HG02623 (cell line): Measurements from ENCODE around the gene MLST8.
"Not testable (repeated sequence)": the region's sequence is repeated elsewhere in the genome, so short reads cannot be mapped to it uniquely, and the experiment has no call there.

Source experiments
- ATAC-seq: cut with Tn5 transposase; IDR thresholded peaks from one replicate; pipeline ENCODE4 v1.9.1; 2021; ENCODE audit warnings: moderate library complexity; ENCODE audit not compliant: unreplicated experiment

Gene MLST8

DNA sequence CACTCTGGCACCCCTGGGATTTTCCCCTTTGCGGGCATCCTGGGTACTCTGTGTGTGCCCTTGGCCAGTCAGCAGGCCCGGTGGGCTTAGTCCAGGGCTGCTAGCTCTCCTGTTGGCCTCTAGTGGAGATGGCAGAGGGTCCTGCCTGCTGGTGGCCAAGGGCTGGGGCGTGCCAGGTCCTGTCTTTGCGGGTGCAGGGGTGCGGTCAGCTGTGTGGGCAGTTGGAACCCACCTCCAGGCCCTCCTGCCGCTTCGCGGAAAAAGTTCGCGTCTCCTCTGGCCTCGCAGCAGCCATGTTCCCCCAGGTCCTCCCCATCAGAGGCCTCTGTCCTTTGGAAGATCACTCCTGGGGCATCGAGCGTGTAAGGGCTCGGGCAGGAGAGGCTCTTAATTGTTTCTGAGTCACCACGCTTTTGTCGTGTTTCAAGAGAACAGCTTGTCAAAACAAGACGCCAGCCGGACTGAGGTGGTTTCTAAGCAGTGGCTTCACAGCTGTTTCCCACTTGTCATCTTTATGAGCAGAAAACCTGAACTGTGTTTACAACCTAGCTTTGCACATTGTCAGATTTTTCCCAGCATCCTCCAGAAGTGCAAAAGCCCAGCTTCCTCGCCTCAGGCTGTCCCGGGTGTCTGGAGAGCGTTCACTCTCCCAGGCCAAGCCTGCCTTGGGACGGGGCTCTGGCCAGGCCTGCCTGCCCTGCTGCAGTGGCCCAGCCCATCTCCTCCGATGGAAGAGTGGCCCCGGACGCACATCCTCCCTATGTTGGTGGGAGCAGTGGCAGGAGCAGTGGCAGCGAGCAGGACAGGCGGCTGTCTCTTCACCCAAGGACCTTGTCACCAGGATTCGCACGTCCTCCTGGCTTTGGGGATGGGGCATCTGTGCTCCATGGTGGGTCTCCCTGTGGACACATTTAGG lies 26.0 kb downstream of the MLST8 start:
- no peak for ATAC-seq

- no peak for ATAC-seq
Observed at GRCh38 chr16:2232094-2232990, 27.1 kb downstream of the MLST8 start.

DNA sequence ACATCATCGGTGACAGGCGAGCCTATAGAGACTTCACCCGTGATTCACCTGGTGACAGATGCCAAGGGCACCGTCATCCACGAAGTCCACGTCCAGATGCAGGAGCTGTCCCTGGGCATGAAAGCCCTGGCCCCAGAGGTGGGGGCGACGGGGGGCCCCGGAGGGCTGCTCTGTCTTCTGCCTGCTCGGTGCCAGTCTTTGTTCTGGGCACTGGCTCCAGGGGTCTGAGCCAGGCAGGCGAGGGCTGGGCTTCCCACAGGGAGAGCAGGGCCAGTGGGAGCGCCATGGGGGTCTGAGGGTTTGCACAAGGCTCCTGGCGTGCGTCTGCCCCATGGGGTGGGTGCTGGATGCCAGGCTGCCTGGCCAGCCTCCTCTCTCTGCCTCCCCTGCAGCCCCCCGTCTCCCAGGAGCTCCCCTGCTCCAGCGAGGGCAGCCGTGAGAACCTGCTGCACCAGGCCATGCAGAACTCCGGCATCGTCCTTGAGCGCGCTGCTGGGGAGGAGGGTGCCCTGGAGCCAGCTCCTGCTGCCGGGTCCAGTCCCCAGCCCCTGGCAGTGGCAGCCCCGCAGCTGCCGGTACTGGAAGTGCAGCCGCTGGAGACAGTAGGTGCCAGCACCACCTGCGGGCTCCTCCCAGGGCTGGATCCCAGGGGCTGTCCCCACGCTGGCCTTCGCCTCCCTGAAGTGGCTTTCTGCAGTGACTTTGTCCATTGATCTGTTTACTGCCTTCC lies 28.0 kb downstream of the MLST8 start:
- no peak for ATAC-seq

- ATAC-seq = no peak
Observed at GRCh38 chr16:2233872-2234812, 28.9 kb downstream of the MLST8 start.

DNA sequence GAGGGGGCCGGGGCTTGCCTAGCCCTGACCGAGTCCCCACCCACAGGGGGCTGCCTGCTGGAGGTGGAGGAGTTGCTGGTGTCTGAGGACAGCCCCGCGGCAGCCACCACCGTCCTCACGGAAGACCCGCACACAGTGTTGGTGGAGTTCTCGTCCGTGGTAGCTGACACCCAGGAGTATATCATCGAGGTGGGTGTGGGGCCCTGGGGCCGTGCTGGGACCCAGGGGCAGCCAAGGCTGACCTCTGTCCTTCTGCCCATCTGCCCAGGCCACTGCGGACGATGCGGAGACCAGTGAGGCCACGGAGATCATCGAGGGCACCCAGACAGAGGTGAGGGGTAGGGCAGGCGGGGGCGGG lies 29.5 kb downstream of the MLST8 start:
- ATAC-seq = no peak

DNA sequence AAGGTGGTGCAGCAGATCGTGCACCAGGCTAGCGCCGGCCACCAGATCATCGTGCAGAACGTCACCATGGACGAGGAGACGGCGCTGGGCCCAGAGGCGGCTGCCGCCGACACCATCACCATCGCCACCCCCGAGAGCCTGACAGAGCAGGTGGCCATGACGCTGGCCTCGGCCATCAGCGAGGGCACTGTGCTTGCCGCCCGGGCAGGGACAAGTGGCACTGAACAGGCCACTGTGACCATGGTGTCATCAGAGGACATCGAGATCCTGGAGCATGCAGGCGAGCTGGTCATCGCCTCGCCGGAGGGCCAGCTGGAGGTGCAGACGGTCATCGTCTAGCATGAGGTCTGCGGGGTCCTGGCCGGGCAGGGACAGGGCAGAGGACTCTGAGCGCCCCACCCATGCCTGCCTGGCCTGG lies 30.0 kb downstream of the MLST8 start:
- ATAC-seq = no peak

DNA sequence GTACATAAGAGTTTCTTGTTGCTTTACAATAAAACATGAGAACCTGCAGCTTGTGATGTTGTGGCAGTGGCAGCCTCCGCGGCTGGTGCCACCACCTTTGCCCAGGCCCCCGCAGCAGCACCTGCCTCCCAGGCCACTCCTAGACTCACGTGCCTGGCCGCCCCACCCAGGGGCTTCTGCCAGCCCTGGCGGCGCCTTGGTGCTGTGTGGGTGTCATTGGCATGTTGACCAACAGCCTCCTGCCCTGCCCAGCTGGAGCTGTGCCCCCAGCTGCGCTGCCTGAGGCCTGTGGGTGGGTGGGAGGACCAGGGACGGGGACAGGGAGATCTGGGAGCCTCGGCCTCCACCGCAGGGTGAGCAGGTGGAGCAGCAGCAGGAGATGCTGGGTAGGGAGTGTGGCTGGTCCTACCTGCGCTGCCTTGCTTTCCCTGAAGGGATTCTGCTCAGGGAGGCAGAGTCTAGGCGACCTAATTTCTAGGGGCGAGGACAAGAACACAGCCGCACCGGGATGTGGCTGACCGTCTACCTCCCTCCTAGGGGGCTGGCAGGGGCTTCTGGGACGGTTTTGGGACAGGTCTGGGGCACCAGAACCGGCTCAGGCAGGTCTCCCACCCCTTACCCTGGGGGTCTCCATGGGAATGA lies 30.6 kb downstream of the MLST8 start:
- ATAC-seq = no peak

DNA sequence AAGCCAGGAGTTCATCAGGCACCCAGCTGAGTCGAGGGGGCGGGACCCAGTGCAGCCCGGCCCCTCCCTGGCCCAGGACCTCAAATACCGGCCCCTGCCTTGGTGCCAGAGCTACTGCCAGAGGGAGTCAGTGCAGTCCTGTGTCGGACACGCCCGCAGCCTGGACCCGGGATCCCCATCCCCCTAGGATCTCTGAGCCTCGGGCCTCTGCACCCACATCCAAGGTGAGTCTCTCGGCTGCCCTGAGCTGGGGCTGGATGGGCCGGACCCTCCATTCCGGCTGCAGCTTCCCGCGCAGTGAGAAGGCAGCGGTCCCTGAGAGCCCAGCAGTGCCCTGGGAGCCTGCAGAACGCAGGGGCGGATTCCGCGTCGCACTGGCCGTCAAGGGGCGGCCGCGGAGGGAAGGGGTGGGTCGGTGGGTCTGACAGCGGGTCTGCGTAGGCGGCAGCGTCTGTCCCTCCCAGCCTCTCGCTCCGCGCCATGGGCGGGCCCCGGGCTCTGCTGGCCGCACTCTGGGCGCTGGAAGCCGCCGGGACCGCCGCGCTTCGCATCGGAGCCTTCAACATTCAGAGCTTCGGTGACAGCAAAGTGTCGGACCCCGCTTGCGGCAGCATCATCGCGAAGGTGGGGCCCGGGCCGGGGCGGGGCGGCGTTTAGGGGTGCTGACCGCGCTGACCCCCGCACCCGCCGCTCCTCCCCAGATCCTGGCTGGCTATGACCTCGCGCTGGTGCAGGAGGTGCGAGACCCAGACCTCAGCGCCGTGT lies 31.3 kb downstream of the MLST8 start, which contains the start of gene DNASE1L2:
Gene DNASE1L2, plus strand, starts transcription at position 108 of the 765 bp plus-strand sequence. Its CDS starts 373 bp downstream, at position 481.
- ATAC-seq = no peak

DNA sequence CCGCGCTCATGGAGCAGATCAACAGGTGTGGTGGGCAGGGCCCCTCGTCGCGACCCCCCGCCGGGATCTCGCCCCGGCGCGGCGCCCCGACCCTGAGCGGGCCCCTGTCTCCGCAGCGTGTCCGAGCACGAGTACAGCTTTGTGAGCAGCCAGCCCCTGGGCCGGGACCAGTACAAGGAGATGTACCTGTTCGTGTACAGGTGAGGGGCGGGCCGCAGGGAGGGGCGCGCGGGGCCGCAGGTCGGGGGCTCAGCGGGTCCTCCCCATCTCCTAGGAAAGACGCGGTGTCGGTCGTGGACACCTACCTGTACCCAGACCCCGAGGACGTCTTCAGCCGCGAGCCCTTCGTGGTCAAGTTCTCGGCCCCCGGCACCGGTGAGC lies 31.8 kb downstream of the MLST8 start:
- ATAC-seq = no peak

DNA sequence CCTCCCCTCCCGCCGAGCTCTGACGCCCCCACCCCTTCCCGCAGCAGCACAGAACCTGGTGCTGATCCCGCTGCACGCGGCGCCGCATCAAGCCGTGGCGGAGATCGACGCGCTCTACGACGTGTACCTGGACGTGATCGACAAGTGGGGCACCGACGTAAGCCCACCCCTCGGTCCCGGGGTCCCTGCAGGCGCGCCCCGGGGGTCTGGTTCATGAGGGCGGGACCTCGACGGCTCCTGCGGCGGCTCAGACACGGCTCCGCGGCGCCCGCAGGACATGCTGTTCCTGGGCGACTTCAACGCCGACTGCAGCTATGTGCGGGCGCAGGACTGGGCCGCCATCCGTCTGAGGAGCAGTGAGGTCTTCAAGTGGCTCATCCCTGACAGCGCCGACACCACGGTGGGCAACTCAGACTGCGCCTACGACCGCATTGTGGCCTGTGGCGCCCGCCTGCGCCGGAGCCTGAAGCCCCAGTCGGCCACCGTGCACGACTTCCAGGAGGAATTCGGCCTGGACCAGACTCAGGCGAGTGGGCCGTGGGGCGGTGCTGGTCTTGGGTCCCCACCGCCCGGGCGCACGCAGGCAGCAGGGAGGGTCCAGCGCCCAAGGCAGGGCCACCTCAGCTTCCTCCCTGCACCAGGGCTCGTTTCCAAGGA lies 32.4 kb downstream of the MLST8 start:
- ATAC-seq = no peak

DNA sequence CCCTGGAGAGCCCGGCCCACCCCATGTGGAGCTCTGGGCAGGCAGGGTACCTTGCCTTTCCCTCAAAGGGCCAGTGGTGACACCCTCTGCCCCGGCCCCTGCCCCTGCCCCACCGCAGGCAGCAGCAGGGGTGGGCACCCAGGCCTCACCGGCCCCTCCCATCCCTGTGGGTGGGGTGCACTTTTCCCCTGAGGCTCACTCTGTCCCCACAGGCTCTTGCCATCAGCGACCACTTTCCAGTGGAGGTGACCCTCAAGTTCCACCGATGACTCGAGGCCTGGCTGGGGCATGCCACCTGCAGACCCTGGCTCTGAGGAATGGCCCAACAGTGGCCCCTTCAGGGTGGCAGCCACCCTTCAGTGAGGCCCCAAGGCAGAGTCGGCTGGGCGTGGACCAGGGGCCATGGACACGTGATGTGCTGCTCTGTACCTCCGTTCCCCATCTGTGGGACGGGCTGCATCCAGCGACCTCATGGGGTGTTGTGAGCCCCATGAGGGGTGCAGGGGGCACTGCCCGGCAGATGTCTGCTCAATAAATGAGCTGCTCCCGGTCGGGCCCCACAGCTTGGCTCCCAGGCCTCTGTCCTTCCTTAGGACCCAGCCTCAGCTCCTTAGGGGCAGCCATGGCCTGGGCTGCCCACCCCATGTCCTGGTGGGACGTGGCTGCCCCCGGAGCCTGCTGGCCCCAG lies 33.0 kb downstream of the MLST8 start:
- ATAC-seq = no peak

DNA sequence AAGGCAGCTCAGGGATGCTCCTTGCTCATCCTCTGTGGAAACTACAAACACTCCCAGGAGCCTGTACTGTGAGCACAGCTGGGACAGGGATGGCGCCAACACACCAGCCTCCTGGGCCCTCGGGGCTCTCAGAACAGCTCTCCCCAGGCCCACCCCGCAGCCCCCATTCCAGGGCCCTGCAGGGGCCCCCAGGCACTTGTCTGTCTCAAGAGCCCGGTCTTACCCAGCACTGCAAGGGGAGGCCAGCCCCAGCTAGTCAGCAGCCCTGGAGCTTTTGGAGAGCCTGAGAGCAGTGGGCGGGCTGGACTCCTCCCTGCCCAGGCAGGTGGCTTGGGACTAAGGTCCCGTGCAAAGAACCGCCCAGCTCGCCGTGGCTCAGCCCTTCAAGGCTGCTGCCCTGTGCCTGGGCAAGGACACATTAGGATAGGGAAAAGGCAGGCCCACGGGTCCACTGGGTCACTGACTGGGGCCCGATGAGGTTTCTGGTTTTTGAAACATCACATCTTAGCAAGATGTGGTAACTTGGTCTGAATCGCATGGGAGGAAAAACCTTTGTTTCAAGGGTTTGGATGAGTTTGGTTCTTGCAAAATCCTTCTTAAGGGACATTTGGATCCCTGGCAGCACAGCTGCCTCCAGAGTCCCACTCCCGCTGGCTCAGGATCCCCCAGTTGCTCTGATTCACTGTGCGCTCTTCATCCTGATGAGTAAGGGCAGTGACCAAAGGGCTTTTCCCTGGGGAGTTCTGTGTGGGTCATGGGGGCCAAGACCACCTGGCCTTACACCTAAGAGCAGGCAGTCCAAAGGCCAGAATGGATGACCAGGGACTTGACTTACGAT lies 33.8 kb downstream of the MLST8 start:
- no peak for ATAC-seq

GRCh38 chr16:2240331-2240730 lies 35.1 kb downstream of the MLST8 start:
- not testable (repeated sequence) for ATAC-seq

DNA sequence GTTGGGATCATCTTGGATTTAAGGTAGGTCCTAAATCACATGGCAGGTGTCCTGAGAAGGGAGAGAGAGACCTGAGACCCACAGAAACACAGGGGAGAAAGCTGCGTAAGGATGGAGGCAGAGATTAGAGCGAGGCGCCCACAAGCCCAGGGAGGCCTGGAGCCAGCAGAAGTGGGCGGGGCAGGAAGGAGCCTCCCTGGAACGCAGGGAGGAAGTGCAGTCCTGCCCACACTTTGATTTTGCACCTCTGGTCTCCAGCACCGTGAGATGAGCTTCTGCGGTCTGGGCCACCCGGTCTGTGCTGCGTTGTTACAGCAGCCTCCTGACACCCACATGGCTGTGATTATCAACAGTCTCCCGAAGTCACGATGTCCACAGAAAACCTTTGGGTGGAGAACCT lies 37.3 kb downstream of the MLST8 start:
- no peak for ATAC-seq

DNA sequence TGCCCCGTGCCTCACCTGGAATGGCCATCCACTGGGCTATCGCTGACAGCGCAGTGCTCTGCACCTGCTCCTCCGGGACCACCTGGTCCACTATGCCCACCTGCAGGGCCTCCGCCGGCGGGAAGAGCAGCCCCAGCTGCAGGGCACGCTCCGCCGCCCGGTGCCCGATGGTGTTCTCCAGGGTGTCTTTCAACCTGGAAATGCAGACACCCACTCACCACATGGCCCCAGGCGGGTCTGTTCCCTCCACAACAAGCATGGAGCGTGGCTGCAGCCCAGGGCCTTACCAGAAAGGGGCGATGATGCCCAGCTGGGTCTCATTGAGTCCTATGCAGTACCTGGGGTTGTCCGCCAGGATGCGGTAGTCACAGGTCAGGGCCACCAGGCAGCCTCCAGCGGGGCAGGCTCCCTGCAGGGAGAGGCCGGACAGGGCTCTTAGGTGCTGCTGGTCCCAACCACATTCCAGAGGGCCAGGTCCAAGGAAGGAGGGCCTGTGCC lies 37.8 kb downstream of the MLST8 start:
- no peak for ATAC-seq

GRCh38 chr16:2243781-2244180 lies 38.5 kb downstream of the MLST8 start:
- ATAC-seq = no peak

DNA sequence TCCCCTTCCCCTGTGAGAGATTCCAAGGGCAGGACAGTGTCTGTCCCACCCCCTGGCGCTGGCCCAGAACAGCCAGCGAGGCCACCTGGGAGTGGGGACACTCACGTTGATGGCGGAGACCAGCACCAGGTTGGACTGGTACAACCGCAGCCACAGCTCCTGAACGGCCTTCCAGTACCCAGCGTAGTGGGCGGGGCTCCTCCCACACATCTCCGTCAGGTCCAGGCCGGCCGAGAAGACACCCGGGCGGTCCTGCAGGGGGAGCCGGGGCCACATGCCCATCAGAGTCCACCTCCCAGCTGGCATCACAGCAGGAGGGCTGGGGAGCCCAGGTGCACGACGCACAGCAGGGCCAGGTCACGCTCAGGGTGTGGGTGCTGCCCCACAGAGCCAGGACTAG lies 39.0 kb downstream of the MLST8 start:
- ATAC-seq = no peak
